ENCODE results near the gene SH3BP5L.
"Not testable (repeated sequence)": the region's sequence is repeated elsewhere in the genome, so short reads cannot be mapped to it uniquely, and the experiment has no call there.

- TF ChIP-seq, protein P1, sequence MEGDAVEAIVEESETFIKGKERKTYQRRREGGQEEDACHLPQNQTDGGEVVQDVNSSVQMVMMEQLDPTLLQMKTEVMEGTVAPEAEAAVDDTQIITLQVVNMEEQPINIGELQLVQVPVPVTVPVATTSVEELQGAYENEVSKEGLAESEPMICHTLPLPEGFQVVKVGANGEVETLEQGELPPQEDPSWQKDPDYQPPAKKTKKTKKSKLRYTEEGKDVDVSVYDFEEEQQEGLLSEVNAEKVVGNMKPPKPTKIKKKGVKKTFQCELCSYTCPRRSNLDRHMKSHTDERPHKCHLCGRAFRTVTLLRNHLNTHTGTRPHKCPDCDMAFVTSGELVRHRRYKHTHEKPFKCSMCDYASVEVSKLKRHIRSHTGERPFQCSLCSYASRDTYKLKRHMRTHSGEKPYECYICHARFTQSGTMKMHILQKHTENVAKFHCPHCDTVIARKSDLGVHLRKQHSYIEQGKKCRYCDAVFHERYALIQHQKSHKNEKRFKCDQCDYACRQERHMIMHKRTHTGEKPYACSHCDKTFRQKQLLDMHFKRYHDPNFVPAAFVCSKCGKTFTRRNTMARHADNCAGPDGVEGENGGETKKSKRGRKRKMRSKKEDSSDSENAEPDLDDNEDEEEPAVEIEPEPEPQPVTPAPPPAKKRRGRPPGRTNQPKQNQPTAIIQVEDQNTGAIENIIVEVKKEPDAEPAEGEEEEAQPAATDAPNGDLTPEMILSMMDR (conservative IDR thresholded peaks at IDR 0.05; ENCODE audit: low read depth in 2 of 2) = not testable (repeated sequence)
- TF ChIP-seq EZH2phosphoT487 (IDR thresholded peaks at IDR 0.05; ENCODE audit: unreplicated experiment); EZH2 (IDR thresholded peaks at IDR 0.05; ENCODE audit: low read depth, unreplicated experiment); POLR2AphosphoS5 (IDR thresholded peaks at IDR 0.05; ENCODE audit: low read depth); CREB1 (CRISPR knock-in tag; IDR thresholded peaks at IDR 0.05; ENCODE audit: low read depth); REST (IDR thresholded peaks at IDR 0.05; ENCODE audit: unreplicated experiment): not testable (repeated sequence)
- TF ChIP-seq, protein P2, sequence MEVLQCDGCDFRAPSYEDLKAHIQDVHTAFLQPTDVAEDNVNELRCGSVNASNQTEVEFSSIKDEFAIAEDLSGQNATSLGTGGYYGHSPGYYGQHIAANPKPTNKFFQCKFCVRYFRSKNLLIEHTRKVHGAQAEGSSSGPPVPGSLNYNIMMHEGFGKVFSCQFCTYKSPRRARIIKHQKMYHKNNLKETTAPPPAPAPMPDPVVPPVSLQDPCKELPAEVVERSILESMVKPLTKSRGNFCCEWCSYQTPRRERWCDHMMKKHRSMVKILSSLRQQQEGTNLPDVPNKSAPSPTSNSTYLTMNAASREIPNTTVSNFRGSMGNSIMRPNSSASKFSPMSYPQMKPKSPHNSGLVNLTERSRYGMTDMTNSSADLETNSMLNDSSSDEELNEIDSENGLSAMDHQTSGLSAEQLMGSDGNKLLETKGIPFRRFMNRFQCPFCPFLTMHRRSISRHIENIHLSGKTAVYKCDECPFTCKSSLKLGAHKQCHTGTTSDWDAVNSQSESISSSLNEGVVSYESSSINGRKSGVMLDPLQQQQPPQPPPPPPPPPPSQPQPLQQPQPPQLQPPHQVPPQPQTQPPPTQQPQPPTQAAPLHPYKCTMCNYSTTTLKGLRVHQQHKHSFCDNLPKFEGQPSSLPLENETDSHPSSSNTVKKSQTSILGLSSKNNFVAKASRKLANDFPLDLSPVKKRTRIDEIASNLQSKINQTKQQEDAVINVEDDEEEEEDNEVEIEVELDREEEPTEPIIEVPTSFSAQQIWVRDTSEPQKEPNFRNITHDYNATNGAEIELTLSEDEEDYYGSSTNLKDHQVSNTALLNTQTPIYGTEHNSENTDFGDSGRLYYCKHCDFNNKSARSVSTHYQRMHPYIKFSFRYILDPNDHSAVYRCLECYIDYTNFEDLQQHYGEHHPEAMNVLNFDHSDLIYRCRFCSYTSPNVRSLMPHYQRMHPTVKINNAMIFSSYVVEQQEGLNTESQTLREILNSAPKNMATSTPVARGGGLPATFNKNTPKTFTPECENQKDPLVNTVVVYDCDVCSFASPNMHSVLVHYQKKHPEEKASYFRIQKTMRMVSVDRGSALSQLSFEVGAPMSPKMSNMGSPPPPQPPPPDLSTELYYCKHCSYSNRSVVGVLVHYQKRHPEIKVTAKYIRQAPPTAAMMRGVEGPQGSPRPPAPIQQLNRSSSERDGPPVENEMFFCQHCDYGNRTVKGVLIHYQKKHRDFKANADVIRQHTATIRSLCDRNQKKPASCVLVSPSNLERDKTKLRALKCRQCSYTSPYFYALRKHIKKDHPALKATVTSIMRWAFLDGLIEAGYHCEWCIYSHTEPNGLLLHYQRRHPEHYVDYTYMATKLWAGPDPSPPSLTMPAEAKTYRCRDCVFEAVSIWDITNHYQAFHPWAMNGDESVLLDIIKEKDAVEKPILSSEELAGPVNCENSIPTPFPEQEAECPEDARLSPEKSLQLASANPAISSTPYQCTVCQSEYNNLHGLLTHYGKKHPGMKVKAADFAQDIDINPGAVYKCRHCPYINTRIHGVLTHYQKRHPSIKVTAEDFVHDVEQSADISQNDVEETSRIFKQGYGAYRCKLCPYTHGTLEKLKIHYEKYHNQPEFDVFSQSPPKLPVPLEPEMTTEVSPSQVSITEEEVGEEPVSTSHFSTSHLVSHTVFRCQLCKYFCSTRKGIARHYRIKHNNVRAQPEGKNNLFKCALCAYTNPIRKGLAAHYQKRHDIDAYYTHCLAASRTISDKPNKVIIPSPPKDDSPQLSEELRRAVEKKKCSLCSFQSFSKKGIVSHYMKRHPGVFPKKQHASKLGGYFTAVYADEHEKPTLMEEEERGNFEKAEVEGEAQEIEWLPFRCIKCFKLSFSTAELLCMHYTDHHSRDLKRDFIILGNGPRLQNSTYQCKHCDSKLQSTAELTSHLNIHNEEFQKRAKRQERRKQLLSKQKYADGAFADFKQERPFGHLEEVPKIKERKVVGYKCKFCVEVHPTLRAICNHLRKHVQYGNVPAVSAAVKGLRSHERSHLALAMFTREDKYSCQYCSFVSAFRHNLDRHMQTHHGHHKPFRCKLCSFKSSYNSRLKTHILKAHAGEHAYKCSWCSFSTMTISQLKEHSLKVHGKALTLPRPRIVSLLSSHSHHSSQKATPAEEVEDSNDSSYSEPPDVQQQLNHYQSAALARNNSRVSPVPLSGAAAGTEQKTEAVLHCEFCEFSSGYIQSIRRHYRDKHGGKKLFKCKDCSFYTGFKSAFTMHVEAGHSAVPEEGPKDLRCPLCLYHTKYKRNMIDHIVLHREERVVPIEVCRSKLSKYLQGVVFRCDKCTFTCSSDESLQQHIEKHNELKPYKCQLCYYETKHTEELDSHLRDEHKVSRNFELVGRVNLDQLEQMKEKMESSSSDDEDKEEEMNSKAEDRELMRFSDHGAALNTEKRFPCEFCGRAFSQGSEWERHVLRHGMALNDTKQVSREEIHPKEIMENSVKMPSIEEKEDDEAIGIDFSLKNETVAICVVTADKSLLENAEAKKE (CRISPR knock-in tag; IDR thresholded peaks at IDR 0.05) = not testable (repeated sequence)
Measured at GRCh38 chr1:248803501-248803900, 22.2 kb downstream of the SH3BP5L start.

All from GM23338 (cell line).